ENCODE results near the gene ZWILCH.
"Not testable (repeated sequence)": the region's sequence is repeated elsewhere in the genome, so short reads cannot be mapped to it uniquely, and the experiment has no call there.

ZWILCH gene

GRCh38 chr15:66488525-66488924 lies 16.6 kb upstream of the ZWILCH start:
- no peak for DNase-seq (ENCODE audit: low spot score)

GRCh38 chr15:66489179-66489791 lies 15.8 kb upstream of the ZWILCH start:
- DNase-seq (ENCODE audit: low spot score), result peak; percentile 46

GRCh38 chr15:66491846-66492245 lies 13.3 kb upstream of the ZWILCH start:
- DNase-seq (ENCODE audit: low spot score), result no peak

GRCh38 chr15:66494262-66494661 lies 10.9 kb upstream of the ZWILCH start:
- DNase-seq (ENCODE audit: low spot score), result no peak

GRCh38 chr15:66496951-66497501 lies 8.1 kb upstream of the ZWILCH start:
- DNase-seq (ENCODE audit: low spot score), result no peak

- peak; percentile 95 for DNase-seq (ENCODE audit: low spot score)
Measured at GRCh38 chr15:66497502-66498455, 7.3 kb upstream of the ZWILCH start, which contains the start of gene SNAPC5. SNAPC5 (minus strand) TSS chr15:66497762; CDS start chr15:66497731, 31 bp downstream.

GRCh38 chr15:66498501-66499386 lies 6.4 kb upstream of the ZWILCH start:
- peak; percentile 52 for DNase-seq (ENCODE audit: low spot score)

- DNase-seq (ENCODE audit: low spot score), result not testable (repeated sequence)
Measured at GRCh38 chr15:66500346-66500745, 4.8 kb upstream of the ZWILCH start.

- no peak for DNase-seq (ENCODE audit: low spot score)
Measured at GRCh38 chr15:66502491-66502890, 2.6 kb upstream of the ZWILCH start.

- not testable (repeated sequence) for DNase-seq (ENCODE audit: low spot score)
Measured at GRCh38 chr15:66503041-66503648, 2.0 kb upstream of the ZWILCH start.

GRCh38 chr15:66503780-66504562 lies 1.2 kb upstream of the ZWILCH start:
- no peak for DNase-seq (ENCODE audit: low spot score)

GRCh38 chr15:66505430-66505811 lies 295 bp downstream of the ZWILCH start:
- DNase-seq (ENCODE audit: low spot score), result no peak

- DNase-seq (ENCODE audit: low spot score), result no peak
Measured at GRCh38 chr15:66505818-66506217, 692 bp downstream of the ZWILCH start.

- peak; percentile 64 for DNase-seq (ENCODE audit: low spot score)
Measured at GRCh38 chr15:66508293-66508883, 3.3 kb downstream of the ZWILCH start.

- no peak for DNase-seq (ENCODE audit: low spot score)
Measured at GRCh38 chr15:66514586-66514985, 9.5 kb downstream of the ZWILCH start.

GRCh38 chr15:66515901-66516322 lies 10.8 kb downstream of the ZWILCH start:
- peak; percentile 38 for DNase-seq (ENCODE audit: low spot score)

- no peak for DNase-seq (ENCODE audit: low spot score)
Measured at GRCh38 chr15:66523926-66524325, 18.8 kb downstream of the ZWILCH start.

GRCh38 chr15:66524838-66525237 lies 19.7 kb downstream of the ZWILCH start:
- no peak for DNase-seq (ENCODE audit: low spot score)

- no peak for DNase-seq (ENCODE audit: low spot score)
Measured at GRCh38 chr15:66535056-66535455, 29.9 kb downstream of the ZWILCH start.

- no peak for DNase-seq (ENCODE audit: low spot score)
Measured at GRCh38 chr15:66542896-66543295, 37.8 kb downstream of the ZWILCH start.

Measured in kidney tubule cell (primary cell).